RPMI8226 (cell line): Measurements from ENCODE around the gene PHLPP2.

ENCODE experiments used
- DNase-seq: peaks from one replicate; pipeline ENCODE4 v3.0.0-alpha.2; 2015

PHLPP2 gene

GRCh38 chr16:71724320-71724751 lies at the start of gene PHLPP2:
PHLPP2 (minus strand) TSS chr16:71724701; CDS start chr16:71714795, 9,906 bp downstream.
- DNase-seq, result no peak

DNA sequence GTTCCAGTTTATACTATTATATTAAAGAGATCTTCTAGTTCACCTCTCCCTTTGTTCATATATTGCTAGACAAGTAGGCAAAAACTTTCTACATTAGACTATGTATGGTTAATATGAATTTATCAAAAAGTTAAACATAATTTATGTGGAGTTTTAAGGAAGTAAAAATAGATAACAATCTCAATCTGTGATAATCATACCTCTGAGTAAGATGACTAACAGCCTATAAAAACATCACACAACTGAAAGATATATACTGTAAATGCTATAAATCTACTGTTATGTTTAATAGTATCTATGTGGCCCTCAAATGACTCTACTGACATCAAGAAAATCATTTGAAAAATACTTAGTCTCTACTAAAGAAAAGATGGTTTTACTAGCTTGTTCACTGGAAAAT lies 47.1 kb upstream of the PHLPP2 start:
- DNase-seq, result no peak

GRCh38 chr16:71769222-71769621 lies 44.7 kb upstream of the PHLPP2 start:
- DNase-seq, result no peak

- DNase-seq, result no peak
These were observed 42.8 kb upstream of the PHLPP2 start for GRCh38 chr16:71767060-71767900.

- no peak for DNase-seq
These were observed 37.7 kb upstream of the PHLPP2 start for GRCh38 chr16:71762186-71762585.

GRCh38 chr16:71761097-71761496 lies 36.6 kb upstream of the PHLPP2 start:
- DNase-seq, result no peak

DNA sequence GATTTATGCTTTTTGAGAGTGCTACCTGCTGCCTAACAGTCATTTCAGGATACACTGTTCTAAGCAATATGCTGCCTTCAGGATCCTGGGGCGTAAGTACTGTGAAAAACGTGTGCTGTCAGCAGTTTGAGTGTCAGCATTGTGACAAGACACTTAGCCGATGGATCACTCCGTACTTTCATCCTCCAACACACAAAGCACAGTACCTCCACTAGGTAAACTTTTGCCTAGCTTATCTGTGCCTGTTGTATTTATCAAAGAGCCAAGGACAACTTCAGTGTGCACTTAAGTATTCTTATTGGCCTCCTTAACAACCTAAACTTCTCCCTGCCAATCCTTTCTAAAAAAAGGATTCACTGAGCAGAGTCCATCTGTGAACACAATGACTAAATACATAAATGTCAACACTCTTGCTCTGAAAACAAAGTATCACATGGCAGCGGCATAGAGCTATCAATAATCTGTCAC lies 33.8 kb upstream of the PHLPP2 start:
- no peak for DNase-seq

DNA sequence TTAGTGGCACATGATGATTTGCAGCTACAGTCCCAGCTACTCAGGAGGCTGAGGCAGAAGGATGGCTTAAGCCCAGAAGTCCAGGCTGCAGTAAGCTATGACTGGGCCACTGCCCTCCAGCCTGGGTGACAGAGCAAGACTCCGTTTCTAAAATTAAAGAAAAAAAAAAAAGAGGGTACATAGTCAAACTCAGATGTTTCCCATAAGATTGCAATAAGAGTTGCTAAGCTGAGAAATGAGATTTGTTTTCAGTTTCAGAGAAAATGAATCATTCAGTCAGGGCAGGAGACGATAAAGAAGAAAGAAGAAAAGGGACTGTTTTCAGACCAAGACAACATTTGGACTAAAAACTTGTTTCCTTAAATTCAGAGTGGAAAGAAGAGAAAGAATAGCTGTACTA lies 30.2 kb upstream of the PHLPP2 start:
- no peak for DNase-seq

- no peak for DNase-seq
These were observed 29.6 kb upstream of the PHLPP2 start for GRCh38 chr16:71754108-71754507.

DNA sequence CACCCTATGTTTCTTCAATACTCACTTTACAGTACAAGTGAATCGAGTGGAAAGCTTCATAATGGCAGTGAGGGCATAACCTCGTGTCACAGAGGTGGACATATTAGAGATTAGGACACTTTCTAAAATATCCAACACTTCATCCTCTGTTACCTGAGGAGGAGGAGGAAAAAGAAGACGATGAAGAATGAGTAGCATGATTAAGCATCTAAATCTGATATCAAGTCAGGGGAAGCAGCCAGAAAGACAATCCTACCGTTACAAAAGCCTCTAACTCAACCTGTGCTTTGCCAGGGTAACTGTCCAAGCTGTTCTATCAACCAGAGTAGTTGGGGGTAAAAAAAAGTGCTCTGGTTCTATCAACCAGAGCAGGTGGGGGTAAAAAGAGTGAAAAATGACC lies 23.7 kb upstream of the PHLPP2 start:
- DNase-seq, result no peak

DNA sequence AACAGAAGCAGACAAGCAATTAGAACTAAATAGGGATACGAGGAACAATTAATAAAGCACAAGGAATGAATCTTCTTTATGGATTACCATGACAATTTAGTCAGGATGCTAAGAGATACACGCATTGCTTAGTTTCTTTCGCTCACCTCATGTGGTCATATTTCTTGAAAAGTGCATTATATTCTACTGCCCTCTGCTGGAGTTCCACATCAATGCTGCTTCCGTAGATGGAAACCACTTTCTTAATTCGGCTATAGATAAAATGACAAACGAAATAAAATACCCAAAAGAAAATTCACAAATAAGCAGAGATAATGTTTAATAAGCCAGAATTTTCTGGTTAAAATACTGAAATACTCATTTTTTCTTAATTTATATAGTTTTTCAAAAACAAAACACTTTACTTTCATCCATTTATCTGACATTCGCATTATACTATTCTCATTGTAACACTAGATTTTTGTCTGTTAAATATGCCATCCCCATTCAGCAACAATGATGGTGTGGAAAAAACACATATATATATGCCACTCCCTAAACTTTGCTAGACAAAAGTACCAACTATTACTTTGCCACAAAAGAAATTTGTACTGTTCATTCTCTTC lies 22.0 kb upstream of the PHLPP2 start:
- DNase-seq, result peak; percentile 55

DNA sequence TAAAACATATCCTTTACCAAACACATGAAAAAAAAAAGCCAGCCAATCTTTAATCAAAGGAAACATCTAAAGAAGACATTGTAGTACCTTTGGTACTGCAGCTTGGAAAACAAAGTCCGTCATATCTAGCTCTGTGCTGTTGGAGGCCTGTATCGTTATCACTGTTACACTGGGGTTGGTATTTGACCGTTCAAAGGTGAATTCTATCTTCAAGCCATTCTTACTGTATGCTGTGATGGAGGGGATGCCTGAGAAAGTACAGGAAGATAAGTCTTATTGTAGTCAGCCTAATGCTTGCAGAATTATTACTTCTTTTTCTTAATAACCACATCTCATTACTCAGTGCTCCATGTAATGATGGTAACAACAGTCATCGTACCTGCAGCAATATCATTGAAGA lies 14.4 kb upstream of the PHLPP2 start:
- no peak for DNase-seq

GRCh38 chr16:71737501-71737900 lies 13.0 kb upstream of the PHLPP2 start:
- no peak for DNase-seq

GRCh38 chr16:71734511-71734910 lies 10.0 kb upstream of the PHLPP2 start:
- no peak for DNase-seq

DNA sequence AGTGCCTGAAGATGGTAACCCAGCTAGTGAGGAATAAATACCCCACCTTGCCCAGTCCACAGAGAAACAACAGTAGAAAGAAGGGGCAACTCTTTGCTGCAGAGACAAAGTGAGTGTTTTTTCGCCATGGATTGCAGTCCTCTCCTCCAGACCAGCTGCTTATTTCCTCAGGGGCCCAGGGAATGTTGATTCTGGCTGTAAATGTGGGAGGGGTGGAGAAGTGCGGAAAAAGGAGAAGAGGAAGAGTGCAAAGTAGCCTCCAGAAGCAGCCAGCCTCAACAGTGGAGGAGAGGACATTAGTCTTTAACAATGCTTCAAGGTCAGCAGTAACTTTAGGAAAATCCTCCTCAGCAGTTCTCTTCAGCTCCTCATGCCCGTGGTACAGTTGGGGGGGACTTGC lies 8.1 kb upstream of the PHLPP2 start:
- no peak for DNase-seq

GRCh38 chr16:71727551-71728324 lies 3.2 kb upstream of the PHLPP2 start:
- no peak for DNase-seq

GRCh38 chr16:71726476-71727315 lies 2.2 kb upstream of the PHLPP2 start:
- DNase-seq, result no peak

DNA sequence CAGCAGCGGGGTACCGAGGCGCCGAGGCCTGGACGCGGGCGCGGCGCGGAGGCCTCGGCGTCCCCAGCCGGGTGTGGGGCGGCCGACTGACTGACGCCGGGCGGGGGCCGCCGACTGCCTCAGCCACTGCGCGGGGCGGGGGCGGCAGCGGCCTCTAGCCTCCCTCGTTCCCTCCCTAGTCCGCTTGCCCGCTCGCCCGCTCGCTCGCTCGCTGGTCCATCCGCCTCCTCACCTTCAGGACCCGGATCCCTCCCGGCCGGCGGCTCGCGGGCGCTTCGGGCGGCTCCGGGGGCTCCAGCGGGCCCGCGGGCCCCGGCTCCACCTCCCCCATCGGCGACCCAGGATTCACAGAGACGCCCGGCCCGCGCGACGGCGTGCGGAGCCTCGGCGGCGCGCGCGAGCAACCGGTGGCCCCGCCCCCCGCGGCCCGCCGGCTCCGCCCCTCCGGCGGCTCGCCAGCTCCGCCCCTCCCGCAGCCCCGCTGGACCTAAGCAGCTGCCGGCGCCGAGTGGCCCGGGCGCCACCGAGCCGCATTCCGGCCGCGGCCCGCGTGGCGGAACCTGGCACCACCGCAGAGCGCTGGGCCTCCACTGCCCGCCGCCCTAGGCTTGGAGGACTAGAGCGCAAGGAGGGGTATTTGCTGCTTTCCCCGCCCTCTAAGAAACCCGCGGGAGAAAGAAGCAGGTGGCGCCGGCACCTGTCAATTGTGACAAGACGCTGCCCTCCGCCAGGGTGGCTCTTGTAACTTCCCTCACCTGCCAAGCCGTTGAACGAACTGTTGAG lies 773 bp downstream of the PHLPP2 start:
- DNase-seq, result peak; percentile 95

DNA sequence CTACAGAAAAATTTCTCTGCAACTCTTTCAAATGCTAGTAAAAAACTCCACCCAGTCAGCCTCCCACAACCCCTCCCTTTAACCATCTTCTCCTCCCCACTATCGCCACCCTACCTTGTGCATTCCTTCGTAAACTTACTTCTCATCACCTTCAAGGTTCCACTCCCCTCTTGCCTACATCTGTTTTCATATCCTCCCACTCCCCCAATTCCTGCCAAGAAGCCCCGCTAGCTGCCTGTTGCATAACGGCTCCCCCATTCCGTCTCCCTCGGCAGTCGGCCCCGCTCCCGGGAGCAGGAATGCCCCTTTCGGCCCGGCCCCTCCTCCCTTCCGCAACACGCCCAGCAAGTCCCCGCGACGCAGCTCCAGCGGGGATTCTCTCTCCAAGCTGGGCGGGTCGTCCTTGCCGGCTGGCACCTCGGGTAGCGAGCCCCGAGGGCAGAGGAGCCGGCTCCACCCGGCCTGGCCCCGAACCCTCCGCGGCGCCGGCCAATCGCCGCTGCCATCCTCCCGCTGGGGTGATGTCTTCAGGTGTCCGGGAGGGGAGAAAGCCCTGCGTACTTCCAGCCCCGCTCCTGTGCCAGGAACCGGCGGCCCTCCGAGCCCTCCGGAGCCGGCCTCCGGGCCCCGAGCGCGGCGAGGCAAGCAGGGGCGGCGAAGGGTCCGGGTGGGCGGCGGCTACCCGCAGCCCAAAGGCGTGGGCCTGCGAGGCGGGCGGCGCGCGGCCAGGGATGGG lies 1.5 kb downstream of the PHLPP2 start:
- peak; percentile 74 for DNase-seq

DNA sequence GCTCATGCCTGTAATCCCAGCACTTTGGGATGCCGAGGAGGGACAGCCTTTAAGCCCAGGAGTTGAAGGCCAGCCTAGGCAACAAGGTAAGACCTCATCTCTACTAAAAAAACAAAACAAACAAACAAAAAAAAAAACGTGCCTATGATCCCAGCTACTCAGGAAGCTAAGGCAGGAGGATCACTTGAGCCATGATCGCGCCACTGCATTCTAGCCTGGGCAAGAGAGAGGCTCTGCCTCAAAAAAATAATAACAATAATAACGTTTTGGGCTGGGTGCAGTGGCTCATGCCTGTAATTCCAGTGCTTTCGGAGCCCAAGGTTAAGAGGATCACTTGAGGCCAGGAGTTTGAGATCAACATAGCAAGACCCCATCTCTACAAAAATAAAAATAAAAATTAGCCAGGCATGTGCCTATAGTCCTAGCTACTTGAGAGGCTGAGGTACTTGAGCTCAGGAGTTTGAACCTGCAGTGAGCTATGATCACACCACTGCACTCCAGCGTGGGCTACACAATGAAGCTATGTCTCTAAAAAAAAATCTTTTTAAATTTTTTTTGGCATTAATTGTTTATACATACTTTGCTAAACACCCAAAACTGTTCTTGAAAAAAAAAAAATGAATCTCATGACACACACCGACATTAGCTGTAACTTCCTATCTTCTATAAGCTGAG lies 3.3 kb downstream of the PHLPP2 start:
- no peak for DNase-seq
